ENCODE results near the gene MFNG.

The MFNG gene

GRCh38 chr22:37443977-37444376 lies 42.2 kb downstream of the MFNG start:
- no peak for DNase-seq

GRCh38 chr22:37443086-37443485 lies 43.1 kb downstream of the MFNG start:
- no peak for DNase-seq

GRCh38 chr22:37442537-37442936 lies 43.6 kb downstream of the MFNG start:
- peak; percentile 12 for DNase-seq

- DNase-seq = no peak
Measured at GRCh38 chr22:37442135-37442534, 44.0 kb downstream of the MFNG start.

- DNase-seq = no peak
Measured at GRCh38 chr22:37440875-37441274, 45.3 kb downstream of the MFNG start.

GRCh38 chr22:37439347-37439746 lies 46.8 kb downstream of the MFNG start:
- peak; percentile 67 for DNase-seq

GRCh38 chr22:37435970-37436603 lies 50.1 kb downstream of the MFNG start:
- no peak for DNase-seq

GRCh38 chr22:37433786-37434185 lies 52.4 kb downstream of the MFNG start:
- no peak for DNase-seq

- DNase-seq = no peak
Measured at GRCh38 chr22:37432708-37433054, 53.5 kb downstream of the MFNG start.

GRCh38 chr22:37431801-37432707 lies 54.1 kb downstream of the MFNG start:
- no peak for DNase-seq

GRCh38 chr22:37431366-37431765 lies 54.8 kb downstream of the MFNG start:
- DNase-seq = no peak

GRCh38 chr22:37430941-37431340 lies 55.2 kb downstream of the MFNG start:
- no peak for DNase-seq

- DNase-seq = peak; percentile 56
Measured at GRCh38 chr22:37428649-37429586, 57.3 kb downstream of the MFNG start.

GRCh38 chr22:37427711-37428635 lies 58.2 kb downstream of the MFNG start:
- DNase-seq = no peak

- no peak for DNase-seq
Measured at GRCh38 chr22:37427135-37427710, 59.0 kb downstream of the MFNG start, which contains the start of gene ELFN2. TSS of gene ELFN2 (minus strand) at chr22:37427479. CDS start at chr22:37375534, 51,945 bp downstream.

- DNase-seq = no peak
Measured at GRCh38 chr22:37426706-37427134, 59.5 kb downstream of the MFNG start.

GRCh38 chr22:37425800-37426705 lies 60.1 kb downstream of the MFNG start:
- DNase-seq = no peak

- no peak for DNase-seq
Measured at GRCh38 chr22:37425369-37425768, 60.8 kb downstream of the MFNG start.

- no peak for DNase-seq
Measured at GRCh38 chr22:37423283-37423682, 62.9 kb downstream of the MFNG start.

GRCh38 chr22:37421468-37421877 lies 64.7 kb downstream of the MFNG start:
- no peak for DNase-seq

Measured in hematopoietic multipotent progenitor cell treated with erythropoietin and hydrocortisone succinate and interleukin-3 and kit ligand, for 8 days (in vitro differentiated cells).